ENCODE results near the gene PRSS36.
A peak's percentile ranks its signal among the peaks of the same experiment; 100 is the strongest.
"Not testable (repeated sequence)": the region's sequence is repeated elsewhere in the genome, so short reads cannot be mapped to it uniquely, and the experiment has no call there.

PRSS36 gene

GRCh38 chr16:31120129-31120528 lies 29.7 kb downstream of the PRSS36 start:
- no peak for DNase-seq (ENCODE audit: low read depth)

GRCh38 chr16:31118223-31119155 lies 31.4 kb downstream of the PRSS36 start:
- DNase-seq (ENCODE audit: low read depth), result peak; percentile 76

GRCh38 chr16:31117384-31118222 lies 32.3 kb downstream of the PRSS36 start, which contains the start of gene KAT8:
Gene KAT8, plus strand, starts transcription at chr16:31117664. Its CDS starts 18 bp downstream, at chr16:31117682.
- DNase-seq (ENCODE audit: low read depth), result peak; percentile 82

- no peak for DNase-seq (ENCODE audit: low read depth)
Observed at GRCh38 chr16:31114468-31114867, 35.4 kb downstream of the PRSS36 start.

GRCh38 chr16:31113121-31114120 lies 36.4 kb downstream of the PRSS36 start:
- DNase-seq (ENCODE audit: low read depth), result no peak

- DNase-seq (ENCODE audit: low read depth), result no peak
Observed at GRCh38 chr16:31112711-31113110, 37.2 kb downstream of the PRSS36 start.

GRCh38 chr16:31111881-31112466 lies 37.9 kb downstream of the PRSS36 start:
- no peak for DNase-seq (ENCODE audit: low read depth)

- DNase-seq (ENCODE audit: low read depth), result no peak
Observed at GRCh38 chr16:31110106-31111034, 39.5 kb downstream of the PRSS36 start.

GRCh38 chr16:31109622-31110021 lies 40.2 kb downstream of the PRSS36 start:
- no peak for DNase-seq (ENCODE audit: low read depth)

- DNase-seq (ENCODE audit: low read depth), result no peak
Observed at GRCh38 chr16:31108794-31109558, 40.9 kb downstream of the PRSS36 start.

- no peak for DNase-seq (ENCODE audit: low read depth)
Observed at GRCh38 chr16:31108035-31108793, 41.7 kb downstream of the PRSS36 start, which contains the start of gene BCKDK. Gene BCKDK, plus strand, starts transcription at chr16:31108386. Its CDS starts 838 bp downstream, at chr16:31109224.

GRCh38 chr16:31107465-31107867 lies 42.4 kb downstream of the PRSS36 start:
- DNase-seq (ENCODE audit: low read depth), result no peak

- DNase-seq (ENCODE audit: low read depth), result no peak
Observed at GRCh38 chr16:31106509-31107464, 43.1 kb downstream of the PRSS36 start.

- DNase-seq (ENCODE audit: low read depth), result no peak
Observed at GRCh38 chr16:31105677-31106213, 44.1 kb downstream of the PRSS36 start.

- not testable (repeated sequence) for DNase-seq (ENCODE audit: low read depth)
Observed at GRCh38 chr16:31100876-31101641, 48.8 kb downstream of the PRSS36 start.

Measured in GM04503 (cell line).